Panc1 (cell line): ENCODE measurements around the gene MRPL55. TPM values are rescaled to one million over a fixed set of nuclear protein-coding genes. Genes with fewer than 3 reads are reported as not detected.

Experiments
- ATAC-seq: fragments of 200-7000 bp; cut with Tn5 transposase; 2 replicates; pipeline ENCODE4 v1.9.1; 2020; ENCODE audit warnings: mild to moderate bottlenecking, moderate library complexity
- BruUV-seq: library from RNA; stranded (reverse); fragments of 400-500 nt; replicated peaks from 2 replicates; lab custom pipeline; 2021; lab: Mats Ljungman, UMichigan
- CTCF ChIA-PET: fragments of 300-600 bp; sonication (Branson Sonifier 250); formaldehyde crosslinking; loops from one replicate; lab custom pipeline; 2022; ENCODE audit warnings: antibody characterized with exemption; lab: Charles Lee
- POLR2A ChIA-PET: fragments of 300-600 bp; sonication (Branson Sonifier 250); formaldehyde crosslinking; loops from one replicate; lab custom pipeline; 2022; ENCODE audit warnings: antibody characterized with exemption; lab: Charles Lee
- DNase-seq: peaks from one replicate; pipeline ENCODE4 v3.0.0-alpha.2; 2010; ENCODE audit warnings: low read depth, low spot score
- H3K27ac ChIP-seq: 2 replicates; pipeline ENCODE4 v1.5.1; 2011; ENCODE audit warnings: mild to moderate bottlenecking, low read length, inconsistent platforms
- H3K27me3 ChIP-seq: fragments of 200-500 bp; sonication (Bioruptor generic); 2 replicates; pipeline ENCODE4 v1.6.0; 2014; ENCODE audit warnings: low read length, inconsistent platforms; ENCODE audit not compliant: control insufficient read depth, insufficient read depth
- H3K36me3 ChIP-seq: fragments of 200-500 bp; sonication (Bioruptor generic); 2 replicates; pipeline ENCODE4 v1.5.1; 2014; ENCODE audit warnings: inconsistent platforms, mild to moderate bottlenecking, low read length, moderate library complexity; ENCODE audit not compliant: control insufficient read depth, insufficient read depth
- H3K4me1 ChIP-seq: 2 replicates; pipeline ENCODE4 v1.5.1; 2011; ENCODE audit warnings: inconsistent platforms, mild to moderate bottlenecking, low read length, moderate library complexity; ENCODE audit not compliant: control insufficient read depth, insufficient read depth
- H3K4me3 ChIP-seq, 2 experiments: 2 replicates each; pipeline ENCODE4 v1.5.1; 2011 to 2012; ENCODE audit warnings: low read depth in 2 of 2, low read length in 2 of 2, mild to moderate bottlenecking in 2 of 2, inconsistent platforms in 1 of 2, moderate library complexity in 1 of 2
- H3K9me3 ChIP-seq: fragments of 200-500 bp; sonication (Bioruptor generic); 2 replicates; pipeline ENCODE4 v1.5.1; 2014; ENCODE audit warnings: low read depth, mild to moderate bottlenecking, inconsistent platforms, low read length, moderate library complexity; ENCODE audit not compliant: control insufficient read depth, insufficient read depth
- POLR2AphosphoS5 ChIP-seq: IDR thresholded peaks from 2 replicates; pipeline ENCODE4 v1.6.1; 2012; ENCODE audit warnings: mild to moderate bottlenecking, low read depth, low read length, moderate library complexity
- REST ChIP-seq, 2 experiments: IDR thresholded peaks; 2 replicates each; pipeline ENCODE4 v1.6.1; 2011 to 2012; ENCODE audit warnings: low read depth in 2 of 2, control low read depth in 1 of 2, low read length in 1 of 2, mild to moderate bottlenecking in 1 of 2, moderate library complexity in 1 of 2; ENCODE audit not compliant: insufficient read depth in 1 of 2
- SIN3A ChIP-seq: IDR thresholded peaks from 2 replicates; pipeline ENCODE4 v1.6.1; 2012; ENCODE audit warnings: low read depth, mild to moderate bottlenecking, low read length, moderate library complexity, borderline replicate concordance; ENCODE audit not compliant: insufficient read depth
- TCF7L2 ChIP-seq: IDR thresholded peaks from 2 replicates; pipeline ENCODE4 v1.6.1; 2011; ENCODE audit warnings: mild to moderate bottlenecking, low read depth, low read length, inconsistent platforms
- in situ Hi-C: cut with HindIII; loops from 2 replicates; pipeline ENCODE4 v1.10.0; 2016; ENCODE audit warnings: low sequenced_read_pairs, low pct_unique_long_range_greater_than_20kb
- intact Hi-C: fragments of 100-400 bp; cut with micrococcal nuclease; formaldehyde crosslinking; loops from one replicate; pipeline ENCODE4 v1.10.0; 2022; ENCODE audit not compliant: unreplicated experiment
- total RNA-seq: library from RNA; stranded (reverse); gene quantifications from one replicate; pipeline ENCODE4 v1.2.1, GENCODE V29; 2021; ENCODE audit not compliant: unreplicated experiment
- TF ChIP-seq, protein P1 (sequence below): fragments of 450-650 bp; IDR thresholded peaks from 2 replicates; pipeline ENCODE4 v1.5.1; 2017; ENCODE audit warnings: mild to moderate bottlenecking

Gene MRPL55
- total RNA-seq, 1 experiment from 2014 or later, result 53.0 TPM

DNA sequence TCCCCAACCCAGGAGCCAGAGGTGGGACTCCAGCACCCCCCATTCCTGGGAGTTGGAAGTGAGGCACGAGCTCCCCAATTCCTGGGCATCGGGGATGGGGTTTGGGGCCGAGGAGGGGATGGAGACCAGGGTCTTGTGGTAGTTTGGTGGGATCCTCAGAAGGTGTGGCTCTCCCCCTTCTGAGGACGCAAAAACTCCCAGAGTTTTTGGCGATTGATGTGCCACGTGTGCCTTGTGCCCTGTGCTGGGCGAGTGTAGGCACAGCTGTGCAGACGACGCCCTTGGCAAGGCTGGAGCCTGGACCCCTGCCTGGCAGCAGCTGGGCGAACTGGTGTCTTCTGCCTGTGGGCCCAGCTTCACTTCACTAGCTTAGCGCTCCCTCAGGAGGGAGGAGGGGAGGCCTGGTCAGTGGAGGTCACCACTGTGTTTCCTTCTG, 33.6 kb upstream of the MRPL55 start:
- H3K9me3 ChIP-seq, result no peaks in the 10 kb centered on the region
- no peak for DNase-seq
- H3K4me1 ChIP-seq, result peaks cover 13% of the 10 kb centered on the region
- BruUV-seq, result no TSS peak
- H3K27ac ChIP-seq, result no peak overlapping the region
- peaks cover 3% of the 10 kb centered on the region; the same call in 1 of the 2 replicates for H3K36me3 ChIP-seq
- no peak overlapping the region for H3K4me3 ChIP-seq
- ChIA-PET CTCF (no interaction called here), POLR2A (no interaction called here)
- in situ Hi-C loops (no loop called here), intact Hi-C loops (no loop called here)
- no peak for ATAC-seq
- H3K27me3 ChIP-seq, result no peaks in the 10 kb centered on the region
- TF ChIP-seq TCF7L2, result no peak
- TF ChIP-seq REST (IDR thresholded peaks at IDR 0.05; ENCODE audit: insufficient read depth in 1 of 2, low read depth in 2 of 2, low read length in 1 of 2), result no peak
- TF ChIP-seq, protein P1, sequence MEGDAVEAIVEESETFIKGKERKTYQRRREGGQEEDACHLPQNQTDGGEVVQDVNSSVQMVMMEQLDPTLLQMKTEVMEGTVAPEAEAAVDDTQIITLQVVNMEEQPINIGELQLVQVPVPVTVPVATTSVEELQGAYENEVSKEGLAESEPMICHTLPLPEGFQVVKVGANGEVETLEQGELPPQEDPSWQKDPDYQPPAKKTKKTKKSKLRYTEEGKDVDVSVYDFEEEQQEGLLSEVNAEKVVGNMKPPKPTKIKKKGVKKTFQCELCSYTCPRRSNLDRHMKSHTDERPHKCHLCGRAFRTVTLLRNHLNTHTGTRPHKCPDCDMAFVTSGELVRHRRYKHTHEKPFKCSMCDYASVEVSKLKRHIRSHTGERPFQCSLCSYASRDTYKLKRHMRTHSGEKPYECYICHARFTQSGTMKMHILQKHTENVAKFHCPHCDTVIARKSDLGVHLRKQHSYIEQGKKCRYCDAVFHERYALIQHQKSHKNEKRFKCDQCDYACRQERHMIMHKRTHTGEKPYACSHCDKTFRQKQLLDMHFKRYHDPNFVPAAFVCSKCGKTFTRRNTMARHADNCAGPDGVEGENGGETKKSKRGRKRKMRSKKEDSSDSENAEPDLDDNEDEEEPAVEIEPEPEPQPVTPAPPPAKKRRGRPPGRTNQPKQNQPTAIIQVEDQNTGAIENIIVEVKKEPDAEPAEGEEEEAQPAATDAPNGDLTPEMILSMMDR, result no peak
- TF ChIP-seq POLR2AphosphoS5, result no peak
- no peak for TF ChIP-seq SIN3A

DNA sequence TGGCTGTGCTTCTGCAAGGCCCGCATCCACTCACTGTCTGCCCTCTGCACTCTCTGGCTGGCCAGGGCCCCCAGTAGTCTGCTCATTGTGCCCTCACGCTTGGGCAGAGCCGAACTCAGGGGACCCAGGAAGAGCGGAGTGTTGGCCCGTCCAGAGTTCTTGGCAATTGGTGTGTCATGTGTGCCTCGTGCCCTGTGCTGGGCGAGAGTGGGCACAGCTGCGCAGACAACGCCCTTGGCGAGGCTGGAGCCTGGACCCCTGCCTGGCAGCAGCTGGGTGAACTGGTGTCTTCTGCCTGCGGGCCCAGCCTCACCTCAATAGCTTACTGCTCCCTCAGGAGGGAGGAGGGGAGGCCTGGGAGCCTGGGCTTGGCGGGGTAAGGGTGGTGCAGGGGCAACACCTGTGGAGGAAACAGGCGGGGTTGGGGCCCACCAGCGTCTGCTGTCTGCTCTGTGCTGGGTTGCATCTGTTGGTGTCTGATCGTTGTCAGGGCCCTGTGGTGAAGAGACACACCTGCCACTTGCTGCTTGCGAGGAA, 33.1 kb upstream of the MRPL55 start:
- Histone ChIP-seq H3K27me3 (no peaks in the 10 kb centered on the region), H3K4me1 (peaks cover 13% of the 10 kb centered on the region), H3K9me3 (no peaks in the 10 kb centered on the region), H3K4me3 (peak overlapping the region in 1 of 2 experiments; percentile 87; a peak in 2 of 4 replicates), H3K27ac (peak overlapping the region; percentile 80), H3K36me3 (peaks cover 3% of the 10 kb centered on the region; the same call in 1 of the 2 replicates)
- BruUV-seq, result no TSS peak
- ChIA-PET POLR2A (no interaction called here), CTCF (no interaction called here)
- intact Hi-C loops (no loop called here), in situ Hi-C loops (no loop called here)
- no peak for TF ChIP-seq SIN3A
- TF ChIP-seq TCF7L2, result no peak
- TF ChIP-seq, protein P1, result no peak
- no peak for TF ChIP-seq POLR2AphosphoS5
- no peak for TF ChIP-seq REST (IDR thresholded peaks at IDR 0.05; ENCODE audit: insufficient read depth in 1 of 2, low read depth in 2 of 2, low read length in 1 of 2)
- no peak for DNase-seq
- no peak for ATAC-seq
